Skeletal muscle satellite cell (primary cell): Measurements from ENCODE around the gene CHIC1.
"Not testable (repeated sequence)": the region's sequence is repeated elsewhere in the genome, so short reads cannot be mapped to it uniquely, and the experiment has no call there.

Experiments
- H3K27me3 ChIP-seq: 2 replicates; pipeline ENCODE4 v1.7.0; 2013; ENCODE audit warnings: low read length; ENCODE audit not compliant: control insufficient read depth, insufficient read depth
- H3K36me3 ChIP-seq: 2 replicates; pipeline ENCODE4 v1.7.0; 2013; ENCODE audit warnings: mild to moderate bottlenecking, control low read depth, low read length; ENCODE audit not compliant: insufficient read depth
- H3K4me1 ChIP-seq: 2 replicates; pipeline ENCODE4 v1.7.0; 2013; ENCODE audit warnings: low read length; ENCODE audit not compliant: control insufficient read depth, insufficient read depth
- H3K4me2 ChIP-seq: 2 replicates; pipeline ENCODE4 v1.7.0; 2013; ENCODE audit warnings: mild to moderate bottlenecking, low read length
- H3K4me3 ChIP-seq: 2 replicates; pipeline ENCODE4 v1.7.0; 2013; ENCODE audit warnings: low read length
- H3K9ac ChIP-seq: 2 replicates; pipeline ENCODE4 v1.7.0; 2013; ENCODE audit warnings: mild to moderate bottlenecking, low read depth, low read length, moderate library complexity
- H3K9me3 ChIP-seq: replicated peaks from 2 replicates; pipeline ENCODE4 v1.7.0; 2013; ENCODE audit warnings: mild to moderate bottlenecking, control low read depth, low read length

Gene CHIC1

GRCh38 chrX:73597758-73598157 is 34.8 kb downstream of the CHIC1 start:
- not testable (repeated sequence) for H3K27me3 ChIP-seq, H3K4me2 ChIP-seq, H3K9me3 ChIP-seq, H3K4me1 ChIP-seq, H3K36me3 ChIP-seq, H3K9ac ChIP-seq, H3K4me3 ChIP-seq

- Histone ChIP-seq H3K4me1 (no peaks in the 10 kb centered on the region), H3K4me3 (no peak overlapping the region), H3K36me3 (no peaks in the 10 kb centered on the region), H3K4me2 (no peak overlapping the region), H3K9ac (no peak overlapping the region), H3K27me3 (no peaks in the 10 kb centered on the region), H3K9me3 (no peaks in the 10 kb centered on the region)
These were observed 52.0 kb downstream of the CHIC1 start for GRCh38 chrX:73615022-73615421.

GRCh38 chrX:73641669-73642068 is 78.7 kb downstream of the CHIC1 start:
- not testable (repeated sequence) for H3K4me3 ChIP-seq, H3K27me3 ChIP-seq, H3K4me1 ChIP-seq, H3K9ac ChIP-seq, H3K36me3 ChIP-seq, H3K9me3 ChIP-seq, H3K4me2 ChIP-seq

- Histone ChIP-seq H3K4me2 (no peak overlapping the region), H3K9ac (no peak overlapping the region), H3K4me1 (no peaks in the 10 kb centered on the region), H3K4me3 (no peak overlapping the region), H3K9me3 (peaks cover 5% of the 10 kb centered on the region), H3K27me3 (no peaks in the 10 kb centered on the region), H3K36me3 (no peaks in the 10 kb centered on the region)
These were observed 84.2 kb downstream of the CHIC1 start for GRCh38 chrX:73647212-73647611.

- peaks cover 5% of the 10 kb centered on the region for H3K9me3 ChIP-seq
- no peak overlapping the region for H3K9ac ChIP-seq
- H3K27me3 ChIP-seq = no peaks in the 10 kb centered on the region
- H3K4me3 ChIP-seq = no peak overlapping the region
- no peaks in the 10 kb centered on the region for H3K36me3 ChIP-seq
- no peaks in the 10 kb centered on the region for H3K4me1 ChIP-seq
- H3K4me2 ChIP-seq = no peak overlapping the region
These were observed 84.8 kb downstream of the CHIC1 start for GRCh38 chrX:73647632-73648322.

GRCh38 chrX:73661322-73661721 is 98.3 kb downstream of the CHIC1 start:
- H3K27me3 ChIP-seq, H3K4me2 ChIP-seq, H3K9ac ChIP-seq, H3K36me3 ChIP-seq, H3K9me3 ChIP-seq, H3K4me3 ChIP-seq, H3K4me1 ChIP-seq: not testable (repeated sequence)

DNA sequence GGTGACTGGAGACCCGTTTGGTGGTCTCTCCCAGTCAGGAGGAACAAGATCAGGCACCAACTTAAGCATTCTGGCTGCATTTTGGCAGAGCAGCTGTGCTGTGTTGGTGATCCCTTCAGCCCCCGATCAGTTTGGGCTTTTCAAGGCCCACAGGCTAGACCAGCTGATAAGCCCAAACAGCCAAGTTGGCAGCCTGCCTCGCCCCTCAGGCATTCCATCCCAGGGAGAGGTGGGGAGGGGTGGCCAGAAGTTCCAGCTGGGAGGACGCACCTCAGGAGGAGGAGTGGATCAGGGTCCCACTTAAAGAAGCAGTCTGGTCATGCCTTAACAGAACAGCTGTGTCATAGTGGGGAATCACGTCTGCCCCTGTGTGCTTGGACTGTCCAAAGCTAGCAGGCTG is 105.8 kb downstream of the CHIC1 start:
- peaks cover 6% of the 10 kb centered on the region for H3K27me3 ChIP-seq
- peaks cover 7% of the 10 kb centered on the region for H3K9me3 ChIP-seq
- H3K4me1 ChIP-seq = no peaks in the 10 kb centered on the region
- no peak overlapping the region for H3K4me2 ChIP-seq
- no peak overlapping the region for H3K9ac ChIP-seq
- H3K36me3 ChIP-seq = no peaks in the 10 kb centered on the region
- H3K4me3 ChIP-seq = no peak overlapping the region

GRCh38 chrX:73681408-73681807 is 118.4 kb downstream of the CHIC1 start:
- H3K4me1 ChIP-seq = peaks cover 5% of the 10 kb centered on the region
- no peaks in the 10 kb centered on the region for H3K36me3 ChIP-seq
- H3K9ac ChIP-seq = no peak overlapping the region
- no peak overlapping the region for H3K4me2 ChIP-seq
- peaks cover 17% of the 10 kb centered on the region for H3K27me3 ChIP-seq
- H3K9me3 ChIP-seq = no peaks in the 10 kb centered on the region
- no peak overlapping the region for H3K4me3 ChIP-seq

DNA sequence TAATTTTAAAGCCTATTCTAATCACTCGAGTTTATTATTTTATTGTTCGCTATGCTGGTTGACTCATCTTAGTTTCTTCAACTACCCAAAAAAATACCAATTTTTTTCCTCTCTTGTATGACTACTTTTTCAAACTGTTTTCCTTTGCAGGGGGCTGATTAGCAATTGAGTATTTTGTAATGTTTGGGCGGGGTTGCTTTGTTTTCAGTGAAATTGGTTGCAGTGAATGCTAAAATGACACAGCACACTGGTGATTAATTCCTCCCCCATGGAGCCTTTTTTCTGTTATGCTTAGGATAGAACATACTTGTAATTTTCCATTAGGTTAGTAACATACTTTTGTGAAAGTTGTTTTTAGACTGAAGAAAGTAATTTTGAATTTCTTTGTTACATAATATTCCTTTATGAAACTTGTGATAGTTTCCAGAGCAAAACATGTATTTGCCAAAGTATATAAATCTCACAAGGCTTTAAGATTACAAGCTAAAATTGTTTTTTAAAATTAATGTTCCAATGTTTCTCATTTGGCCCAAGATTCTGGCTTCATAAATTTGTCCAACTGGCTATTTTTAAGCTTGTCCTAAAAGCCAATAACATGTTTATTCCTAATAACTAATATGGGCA is 120.4 kb downstream of the CHIC1 start:
- Histone ChIP-seq H3K36me3 (no peaks in the 10 kb centered on the region), H3K4me3 (no peak overlapping the region), H3K4me1 (peaks cover 5% of the 10 kb centered on the region), H3K9me3 (no peaks in the 10 kb centered on the region), H3K4me2 (no peak overlapping the region), H3K9ac (no peak overlapping the region), H3K27me3 (peaks cover 20% of the 10 kb centered on the region)

- not testable (repeated sequence) for H3K9ac ChIP-seq, H3K4me2 ChIP-seq, H3K9me3 ChIP-seq, H3K4me3 ChIP-seq, H3K4me1 ChIP-seq, H3K36me3 ChIP-seq
- peaks cover 17% of the 10 kb centered on the region for H3K27me3 ChIP-seq
These were observed 144.0 kb downstream of the CHIC1 start for GRCh38 chrX:73707014-73707413.

DNA sequence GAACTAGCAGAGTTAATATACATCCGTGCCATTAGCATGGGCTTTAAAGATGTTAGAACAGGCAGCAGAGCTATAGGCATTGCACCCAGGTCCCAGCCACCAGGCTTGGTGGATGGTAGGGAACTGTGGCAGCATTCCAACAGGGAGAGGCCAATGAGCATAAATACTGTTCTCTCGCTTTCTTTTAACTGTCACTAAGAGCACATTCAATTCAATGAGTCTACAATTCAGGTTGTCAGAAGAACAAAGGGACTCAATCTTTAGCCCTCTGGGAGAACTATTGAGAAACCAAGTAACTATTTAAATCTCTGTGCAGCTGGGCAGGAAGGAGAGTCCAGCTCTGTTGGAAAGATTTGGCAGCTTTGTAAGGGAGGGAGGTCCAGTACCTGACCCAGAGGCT is 165.6 kb downstream of the CHIC1 start:
- Histone ChIP-seq H3K9me3 (no peaks in the 10 kb centered on the region), H3K9ac (no peak overlapping the region), H3K4me3 (no peak overlapping the region), H3K4me1 (no peaks in the 10 kb centered on the region), H3K36me3 (no peaks in the 10 kb centered on the region), H3K4me2 (no peak overlapping the region), H3K27me3 (peaks cover 33% of the 10 kb centered on the region)
